HCEC 1CT (cell line): ENCODE data around the gene PEAR1.

Source experiments
- DNase-seq: peaks from one replicate; pipeline ENCODE4 v3.0.0-alpha.2; 2017

Gene PEAR1

DNA sequence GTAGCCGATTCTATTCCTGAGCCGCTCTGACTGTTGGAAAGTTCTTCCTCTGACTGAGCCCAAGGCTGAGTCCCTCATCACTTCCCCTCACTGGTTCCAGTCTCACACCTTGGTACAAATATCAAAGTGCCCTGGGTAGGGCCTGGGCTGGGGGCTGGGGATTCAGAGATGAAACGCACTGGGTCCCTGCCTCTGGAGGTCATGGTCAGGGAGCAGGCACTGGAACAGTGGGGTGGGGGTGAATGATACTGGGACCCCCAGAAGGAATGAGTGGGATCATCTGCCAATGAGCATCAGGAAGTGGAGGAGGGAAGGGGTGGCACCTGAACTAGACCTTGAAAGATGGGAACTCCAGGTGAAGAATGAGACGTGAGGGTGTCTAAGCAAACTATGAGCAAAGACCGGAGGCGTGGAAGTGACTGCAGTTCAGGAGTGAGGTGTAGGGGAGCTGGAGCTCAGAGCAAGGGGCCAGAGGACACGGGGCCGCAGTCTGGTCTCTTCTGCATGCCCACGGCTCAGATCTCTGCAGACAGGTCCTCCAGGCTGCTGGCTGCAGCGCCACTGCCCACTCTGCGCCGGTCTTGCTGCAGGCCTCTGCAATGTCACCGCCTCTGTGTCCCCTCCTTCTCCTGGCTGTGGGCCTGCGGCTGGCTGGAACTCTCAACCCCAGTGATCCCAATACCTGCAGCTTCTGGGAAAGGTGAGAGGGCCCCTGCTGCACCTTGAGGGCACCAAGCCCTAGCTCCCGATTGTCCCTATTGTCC is 10.0 kb downstream of the PEAR1 start:
- DNase-seq: no peak

DNA sequence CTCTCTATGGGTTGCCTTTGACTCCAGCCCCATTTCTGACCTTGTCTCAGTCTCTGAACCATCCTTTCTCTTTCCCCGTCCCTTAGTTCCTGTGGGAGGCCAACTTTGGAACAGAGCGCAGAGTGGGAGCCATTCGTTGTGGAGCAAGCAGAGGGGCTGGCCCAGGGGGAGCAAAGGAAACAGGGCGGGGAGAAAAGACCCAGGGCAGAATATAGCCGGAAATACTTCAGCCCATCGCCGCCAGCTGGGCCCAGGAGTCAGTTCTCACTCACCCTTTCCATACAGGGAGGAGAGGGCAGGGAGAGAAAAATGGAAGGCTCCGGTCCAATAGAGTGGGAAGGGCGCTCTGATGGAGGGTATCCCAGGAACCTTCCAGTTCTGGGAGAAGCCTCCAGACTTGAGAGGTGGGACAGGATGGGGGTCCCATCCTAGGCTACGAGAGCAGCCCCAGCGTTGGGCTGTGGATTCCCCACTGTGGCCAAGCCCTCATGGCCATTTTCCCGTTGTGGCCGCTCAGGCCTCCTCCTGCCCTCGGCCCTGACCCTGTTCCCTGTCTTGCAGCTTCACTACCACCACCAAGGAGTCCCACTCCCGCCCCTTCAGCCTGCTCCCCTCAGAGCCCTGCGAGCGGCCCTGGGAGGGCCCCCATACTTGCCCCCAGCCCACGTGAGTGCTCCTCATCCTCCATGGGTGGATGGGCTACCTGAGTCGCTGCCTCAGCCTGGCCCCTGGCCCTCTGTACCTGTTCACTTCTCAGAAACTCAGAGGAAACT is 10.9 kb downstream of the PEAR1 start:
- DNase-seq: no peak

DNA sequence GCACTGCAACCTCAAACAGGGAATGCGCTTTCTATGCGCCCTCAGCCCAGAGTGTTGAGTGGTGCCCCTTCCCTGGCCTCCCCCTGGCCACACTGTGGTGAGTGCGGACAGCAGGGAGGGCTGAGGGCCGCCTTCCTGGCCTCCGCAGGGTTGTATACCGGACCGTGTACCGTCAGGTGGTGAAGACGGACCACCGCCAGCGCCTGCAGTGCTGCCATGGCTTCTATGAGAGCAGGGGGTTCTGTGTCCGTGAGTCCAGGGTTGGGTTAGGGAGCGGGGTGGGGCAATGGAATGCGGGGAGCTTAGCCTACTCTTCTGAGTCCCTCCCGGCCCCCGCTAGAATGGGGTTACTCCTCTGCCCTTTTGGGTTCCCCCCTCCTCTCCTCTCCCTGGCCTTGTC is 11.7 kb downstream of the PEAR1 start:
- DNase-seq: no peak

DNA sequence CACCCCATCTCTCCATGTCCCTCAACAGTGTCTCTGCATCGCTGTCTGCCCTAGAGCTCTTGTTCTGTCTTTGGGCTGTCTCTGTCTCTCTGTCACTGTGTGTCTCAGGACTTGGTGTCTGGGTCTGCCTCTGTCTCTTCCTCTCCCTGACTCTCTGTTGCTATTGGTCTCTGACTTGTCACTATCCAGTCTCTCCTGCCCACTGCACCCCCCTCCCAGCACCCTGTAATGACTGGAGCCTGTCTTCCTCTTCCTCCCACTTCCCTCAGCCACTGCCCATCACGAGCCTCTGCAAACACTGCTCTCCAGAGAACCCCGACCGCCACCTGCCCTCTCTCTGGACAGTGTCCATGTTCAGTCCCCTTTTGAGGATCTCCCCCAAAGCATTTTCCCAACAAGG is 12.1 kb downstream of the PEAR1 start:
- no peak for DNase-seq

DNA sequence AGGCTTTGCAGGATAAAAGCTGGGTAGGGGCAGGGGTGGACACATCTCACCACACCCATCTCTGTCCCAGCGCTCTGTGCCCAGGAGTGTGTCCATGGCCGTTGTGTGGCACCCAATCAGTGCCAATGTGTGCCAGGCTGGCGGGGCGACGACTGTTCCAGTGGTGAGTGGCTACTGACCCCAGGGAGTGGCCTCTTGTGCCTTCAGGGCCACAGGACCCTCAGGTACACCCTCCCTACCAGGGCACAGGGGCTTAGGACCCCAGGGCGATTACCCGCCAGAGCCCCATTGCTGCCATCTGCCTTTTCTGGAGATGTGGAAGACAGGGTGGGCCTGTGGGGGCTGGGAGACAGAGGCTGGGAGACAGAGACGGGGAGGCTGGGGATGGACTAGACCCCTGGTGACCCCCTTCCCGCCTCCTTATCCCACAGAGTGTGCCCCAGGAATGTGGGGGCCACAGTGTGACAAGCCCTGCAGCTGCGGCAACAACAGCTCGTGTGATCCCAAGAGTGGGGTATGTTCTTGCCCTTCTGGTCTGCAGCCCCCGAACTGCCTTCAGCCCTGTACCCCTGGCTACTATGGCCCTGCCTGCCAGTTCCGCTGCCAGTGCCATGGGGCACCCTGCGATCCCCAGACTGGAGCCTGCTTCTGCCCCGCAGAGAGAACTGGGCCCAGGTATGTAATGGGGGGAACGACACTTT is 12.8 kb downstream of the PEAR1 start:
- DNase-seq: no peak

DNA sequence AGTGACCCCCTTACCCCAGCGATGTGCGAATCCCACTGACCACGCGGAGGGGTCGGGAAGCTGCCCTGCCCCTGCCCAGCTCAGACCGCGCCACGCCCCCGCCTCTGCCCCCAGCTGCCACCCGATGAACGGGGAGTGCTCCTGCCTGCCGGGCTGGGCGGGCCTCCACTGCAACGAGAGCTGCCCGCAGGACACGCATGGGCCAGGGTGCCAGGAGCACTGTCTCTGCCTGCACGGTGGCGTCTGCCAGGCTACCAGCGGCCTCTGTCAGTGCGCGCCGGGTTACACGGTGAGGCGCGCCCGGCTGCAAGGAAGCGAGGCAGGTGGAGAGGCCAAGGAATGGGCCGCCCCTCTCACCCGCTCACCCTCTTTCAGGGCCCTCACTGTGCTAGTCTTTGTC is 15.0 kb downstream of the PEAR1 start:
- DNase-seq: no peak

DNA sequence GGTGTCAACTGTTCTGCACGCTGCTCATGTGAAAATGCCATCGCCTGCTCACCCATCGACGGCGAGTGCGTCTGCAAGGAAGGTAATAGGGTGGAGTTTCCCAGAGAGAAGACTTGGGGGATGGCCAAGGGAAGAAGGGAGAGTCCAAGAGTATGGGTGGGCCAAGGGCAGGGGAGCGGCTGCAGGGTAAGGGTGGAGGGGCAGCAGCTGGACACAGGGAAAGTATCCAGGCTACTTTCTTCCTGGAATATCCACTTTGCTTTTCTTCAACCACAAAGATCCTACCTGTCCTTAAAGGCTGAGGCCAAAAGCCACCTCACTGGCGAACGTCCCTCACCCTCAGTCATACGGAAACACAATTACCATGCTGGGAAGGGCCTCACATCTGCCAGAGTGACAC is 15.4 kb downstream of the PEAR1 start:
- no peak for DNase-seq

DNA sequence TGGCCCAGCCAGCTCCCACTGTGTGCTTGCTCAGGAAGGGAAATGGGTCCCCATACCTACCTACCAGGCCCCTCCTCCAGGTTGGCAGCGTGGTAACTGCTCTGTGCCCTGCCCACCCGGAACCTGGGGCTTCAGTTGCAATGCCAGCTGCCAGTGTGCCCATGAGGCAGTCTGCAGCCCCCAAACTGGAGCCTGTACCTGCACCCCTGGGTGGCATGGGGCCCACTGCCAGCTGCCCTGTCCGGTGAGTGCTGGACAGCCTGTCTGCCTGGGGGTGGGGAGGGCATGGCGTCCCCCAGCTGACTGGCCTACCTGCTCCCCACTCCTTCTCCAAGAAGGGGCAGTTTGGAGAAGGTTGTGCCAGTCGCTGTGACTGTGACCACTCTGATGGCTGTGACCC is 16.2 kb downstream of the PEAR1 start:
- DNase-seq: no peak

DNA sequence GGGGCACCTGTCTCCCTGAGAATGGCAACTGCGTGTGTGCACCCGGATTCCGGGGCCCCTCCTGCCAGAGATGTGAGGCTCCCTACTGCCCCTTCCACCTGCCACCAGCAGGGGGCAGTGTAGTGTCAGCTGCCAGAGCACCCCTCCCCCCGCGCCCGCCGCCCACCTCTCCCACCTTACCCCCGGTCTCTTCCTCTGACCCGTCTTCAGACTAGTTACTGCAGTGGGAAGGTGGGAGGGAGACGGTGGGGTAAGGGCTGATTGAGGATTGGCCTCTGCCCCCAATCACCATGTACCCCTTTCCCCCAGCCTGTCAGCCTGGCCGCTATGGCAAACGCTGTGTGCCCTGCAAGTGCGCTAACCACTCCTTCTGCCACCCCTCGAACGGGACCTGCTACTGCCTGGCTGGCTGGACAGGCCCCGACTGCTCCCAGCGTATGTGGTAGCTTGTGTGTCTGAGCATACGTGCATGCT is 16.8 kb downstream of the PEAR1 start:
- no peak for DNase-seq

DNA sequence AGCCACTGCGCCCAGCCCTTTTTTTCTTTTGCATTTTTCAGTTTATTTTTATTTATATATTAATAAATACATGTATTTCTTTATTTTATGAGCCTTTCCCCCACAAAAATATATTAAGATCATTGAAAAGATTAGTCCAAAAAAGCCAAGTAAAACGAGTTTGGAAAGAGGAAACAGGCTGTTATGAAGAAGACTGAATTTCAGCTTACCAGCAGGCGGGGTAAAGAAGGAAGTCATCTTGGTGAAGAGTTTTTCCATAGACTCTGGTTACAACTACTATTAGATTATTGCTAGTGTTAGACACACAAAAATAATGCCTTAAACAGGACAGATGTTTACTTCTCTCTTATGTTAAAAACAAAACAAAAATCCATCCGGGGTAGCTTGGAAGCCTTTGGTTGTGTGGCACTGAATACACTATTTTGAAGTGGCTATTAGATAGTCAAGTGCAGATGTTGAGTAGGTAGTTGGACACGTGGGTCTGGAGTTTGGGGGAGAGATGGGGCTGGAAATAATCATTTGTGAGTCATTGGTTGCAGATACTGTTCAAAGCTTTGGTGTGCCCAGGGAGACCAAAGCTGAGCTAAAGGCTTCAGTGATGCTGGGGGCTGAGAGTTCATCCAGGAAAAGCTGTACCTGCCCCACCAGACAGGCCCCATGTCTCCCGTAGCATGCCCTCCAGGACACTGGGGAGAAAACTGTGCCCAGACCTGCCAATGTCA is 18.2 kb downstream of the PEAR1 start:
- DNase-seq: no peak

DNA sequence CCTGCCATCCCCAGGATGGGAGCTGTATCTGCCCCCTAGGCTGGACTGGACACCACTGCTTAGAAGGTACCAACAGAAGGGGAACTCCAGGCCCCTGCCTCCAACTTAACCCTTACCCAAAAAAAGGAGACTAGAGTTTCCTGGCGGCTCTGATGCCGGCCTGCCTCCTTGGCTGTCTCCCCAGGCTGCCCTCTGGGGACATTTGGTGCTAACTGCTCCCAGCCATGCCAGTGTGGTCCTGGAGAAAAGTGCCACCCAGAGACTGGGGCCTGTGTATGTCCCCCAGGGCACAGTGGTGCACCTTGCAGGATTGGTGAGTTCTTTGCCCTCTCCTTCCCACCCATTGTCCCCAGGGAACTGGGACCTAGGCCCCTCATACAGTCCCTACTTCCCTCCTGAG is 18.8 kb downstream of the PEAR1 start:
- DNase-seq: no peak

DNA sequence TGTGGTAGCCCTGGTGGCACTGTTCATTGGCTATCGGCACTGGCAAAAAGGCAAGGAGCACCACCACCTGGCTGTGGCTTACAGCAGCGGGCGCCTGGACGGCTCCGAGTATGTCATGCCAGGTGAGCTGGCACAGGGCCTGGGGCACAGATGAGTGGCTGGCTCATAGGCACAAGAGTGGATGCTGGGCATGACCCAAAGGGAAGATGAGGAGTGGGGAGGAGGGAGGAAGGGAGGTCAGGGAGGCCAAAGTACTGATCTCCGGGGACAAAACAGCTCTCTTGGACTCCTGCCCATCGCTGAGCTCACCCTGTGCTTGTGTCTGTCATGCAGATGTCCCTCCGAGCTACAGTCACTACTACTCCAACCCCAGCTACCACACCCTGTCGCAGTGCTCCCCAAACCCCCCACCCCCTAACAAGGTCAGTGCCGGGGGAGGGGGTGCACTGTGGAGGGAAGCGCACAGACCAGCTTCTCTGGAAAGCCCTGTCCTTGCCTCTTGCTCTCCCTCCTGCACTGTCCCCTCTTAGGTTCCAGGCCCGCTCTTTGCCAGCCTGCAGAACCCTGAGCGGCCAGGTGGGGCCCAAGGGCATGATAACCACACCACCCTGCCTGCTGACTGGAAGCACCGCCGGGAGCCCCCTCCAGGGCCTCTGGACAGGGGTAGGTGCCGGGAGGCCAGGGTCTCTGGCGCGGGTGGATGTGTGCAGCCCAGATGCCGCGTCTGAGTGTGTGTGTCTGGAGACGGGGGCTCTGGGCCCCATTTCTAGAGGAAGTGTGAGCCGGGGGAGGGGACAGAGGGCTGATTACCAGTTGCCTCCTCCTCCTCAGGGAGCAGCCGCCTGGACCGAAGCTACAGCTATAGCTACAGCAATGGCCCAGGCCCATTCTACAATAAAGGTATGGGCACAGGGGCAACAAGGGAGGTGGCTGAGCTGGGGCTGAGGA is 19.6 kb downstream of the PEAR1 start:
- no peak for DNase-seq

DNA sequence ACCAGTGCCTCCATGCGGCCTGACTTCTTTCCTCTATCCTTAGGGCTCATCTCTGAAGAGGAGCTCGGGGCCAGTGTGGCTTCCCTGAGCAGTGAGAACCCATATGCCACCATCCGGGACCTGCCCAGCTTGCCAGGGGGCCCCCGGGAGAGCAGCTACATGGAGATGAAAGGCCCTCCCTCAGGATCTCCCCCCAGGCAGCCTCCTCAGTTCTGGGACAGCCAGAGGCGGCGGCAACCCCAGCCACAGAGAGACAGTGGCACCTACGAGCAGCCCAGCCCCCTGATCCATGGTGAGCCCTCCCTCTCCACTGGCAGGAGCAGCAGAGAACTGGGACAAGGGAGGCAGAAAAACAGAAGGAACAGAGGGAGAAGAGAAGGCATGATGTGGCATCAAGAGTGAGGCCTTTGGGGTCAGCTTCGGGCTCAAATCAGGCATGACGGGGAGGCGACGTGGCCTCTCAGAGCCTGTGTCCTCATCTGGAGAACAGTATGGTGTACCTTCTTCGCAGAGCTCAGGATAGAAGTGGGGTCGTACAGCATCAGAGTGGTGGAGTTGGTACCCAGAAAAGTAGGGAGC is 20.4 kb downstream of the PEAR1 start:
- no peak for DNase-seq

DNA sequence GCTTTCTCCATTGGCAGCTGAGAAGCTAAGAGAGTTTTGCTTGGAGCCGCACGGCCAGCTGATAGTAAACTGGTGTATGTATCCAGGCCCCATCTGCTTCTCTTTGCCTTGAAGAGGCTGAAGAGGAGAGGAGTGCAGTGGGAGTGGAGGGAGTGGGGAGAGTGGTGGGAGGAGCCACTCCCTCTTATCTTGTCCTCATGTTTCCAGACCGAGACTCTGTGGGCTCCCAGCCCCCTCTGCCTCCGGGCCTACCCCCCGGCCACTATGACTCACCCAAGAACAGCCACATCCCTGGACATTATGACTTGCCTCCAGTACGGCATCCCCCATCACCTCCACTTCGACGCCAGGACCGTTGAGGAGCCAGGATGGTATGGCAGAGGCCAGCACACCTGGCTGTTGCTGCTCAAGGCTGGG is 20.9 kb downstream of the PEAR1 start:
- DNase-seq: no peak

DNA sequence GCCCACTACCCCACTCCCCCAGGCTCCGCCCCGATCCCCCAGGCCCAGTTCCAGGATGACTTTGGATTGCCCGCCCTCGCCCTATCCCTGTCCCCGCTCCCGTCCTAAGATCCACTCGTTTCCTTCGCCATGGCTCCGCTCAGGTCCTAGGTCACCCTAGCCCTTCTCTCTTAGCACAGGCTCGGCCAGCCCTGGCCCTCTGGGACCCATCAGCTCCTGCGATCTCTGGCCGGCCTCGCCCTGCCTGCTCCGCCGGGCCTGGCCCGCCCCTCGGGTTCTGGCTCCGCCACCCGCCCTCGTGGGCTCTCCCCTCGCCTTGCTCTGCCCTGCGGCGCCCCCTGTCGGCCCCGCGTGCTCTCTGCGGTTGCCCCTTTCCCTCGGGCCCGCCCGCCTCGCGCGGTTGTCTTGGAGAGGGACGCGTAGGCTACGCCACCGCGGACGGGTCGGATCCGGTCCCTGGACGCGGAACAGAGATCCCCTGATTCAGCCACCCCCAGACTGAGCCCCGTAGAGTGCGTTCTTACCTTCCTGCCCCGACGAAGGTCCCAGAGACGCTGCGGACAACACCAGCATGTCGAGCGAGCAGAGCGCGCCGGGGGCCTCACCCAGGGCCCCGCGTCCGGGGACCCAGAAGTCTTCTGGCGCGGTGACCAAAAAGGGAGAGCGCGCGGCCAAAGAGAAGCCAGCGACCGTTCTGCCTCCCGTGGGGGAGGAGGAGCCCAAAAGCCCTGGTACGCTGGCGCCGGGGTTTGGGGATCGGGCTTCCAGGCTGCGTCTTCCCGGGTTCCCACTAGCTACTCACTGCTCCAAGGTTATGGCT is 26.9 kb downstream of the PEAR1 start, which contains the start of gene LRRC71:
TSS of gene LRRC71 (plus strand) at position 400 of the 820 bp plus-strand sequence. CDS start at position 572, 172 bp downstream.
- peak; percentile 56 for DNase-seq

DNA sequence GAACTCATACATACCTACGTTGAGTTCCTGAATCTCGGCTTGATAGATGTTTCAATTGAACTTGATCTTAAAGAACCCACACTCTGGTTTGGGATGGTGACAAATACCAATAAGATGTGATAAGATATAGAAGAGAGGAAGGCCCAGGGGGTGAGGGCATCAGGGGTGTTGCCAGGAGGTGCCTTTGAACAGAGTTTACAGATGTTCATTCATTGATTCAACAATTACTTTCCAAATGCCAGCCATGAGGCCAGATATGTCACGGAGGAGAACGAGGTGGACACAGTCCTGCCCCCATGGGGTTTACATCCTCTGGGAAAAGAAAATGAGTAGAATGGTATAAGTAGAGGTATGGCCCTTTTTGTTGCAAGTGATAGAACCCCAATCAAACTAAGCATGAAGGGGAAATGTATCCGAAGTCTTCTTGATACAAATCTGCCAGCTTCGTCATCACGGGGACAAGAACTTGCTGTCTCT is 27.6 kb downstream of the PEAR1 start:
- no peak for DNase-seq

DNA sequence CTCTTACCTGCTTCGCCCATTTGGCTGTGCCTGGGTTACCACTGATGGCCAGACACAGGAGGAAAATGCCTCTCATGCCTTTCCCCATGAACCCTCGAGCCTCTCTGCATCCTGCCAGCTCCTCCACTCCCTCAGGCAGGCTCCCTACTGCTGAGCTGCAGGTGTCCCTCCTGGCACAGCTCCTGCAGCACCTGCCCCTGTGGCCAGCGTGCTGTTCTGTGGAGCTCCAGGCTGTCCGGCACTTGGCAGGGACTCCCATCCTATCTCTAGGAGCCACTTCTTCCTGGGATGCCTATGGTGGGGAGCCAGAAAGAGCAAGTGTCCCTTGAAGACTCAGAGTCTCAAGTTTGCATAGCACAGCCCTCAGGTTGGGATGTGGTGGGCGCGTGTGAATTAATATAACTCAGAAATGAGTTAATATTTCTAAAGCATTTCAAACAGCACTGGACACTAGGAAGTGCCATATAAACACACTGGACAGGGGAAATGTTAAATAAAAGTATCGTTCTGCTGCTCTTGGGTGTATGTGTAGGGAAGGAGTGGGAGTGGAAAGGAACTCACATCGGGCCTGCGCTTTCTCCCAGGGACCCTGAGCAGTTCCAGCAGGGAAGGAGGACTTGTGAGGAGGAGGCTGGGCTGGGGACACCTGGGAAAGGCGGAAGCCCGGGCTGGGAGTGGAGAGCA is 29.6 kb downstream of the PEAR1 start:
- no peak for DNase-seq

DNA sequence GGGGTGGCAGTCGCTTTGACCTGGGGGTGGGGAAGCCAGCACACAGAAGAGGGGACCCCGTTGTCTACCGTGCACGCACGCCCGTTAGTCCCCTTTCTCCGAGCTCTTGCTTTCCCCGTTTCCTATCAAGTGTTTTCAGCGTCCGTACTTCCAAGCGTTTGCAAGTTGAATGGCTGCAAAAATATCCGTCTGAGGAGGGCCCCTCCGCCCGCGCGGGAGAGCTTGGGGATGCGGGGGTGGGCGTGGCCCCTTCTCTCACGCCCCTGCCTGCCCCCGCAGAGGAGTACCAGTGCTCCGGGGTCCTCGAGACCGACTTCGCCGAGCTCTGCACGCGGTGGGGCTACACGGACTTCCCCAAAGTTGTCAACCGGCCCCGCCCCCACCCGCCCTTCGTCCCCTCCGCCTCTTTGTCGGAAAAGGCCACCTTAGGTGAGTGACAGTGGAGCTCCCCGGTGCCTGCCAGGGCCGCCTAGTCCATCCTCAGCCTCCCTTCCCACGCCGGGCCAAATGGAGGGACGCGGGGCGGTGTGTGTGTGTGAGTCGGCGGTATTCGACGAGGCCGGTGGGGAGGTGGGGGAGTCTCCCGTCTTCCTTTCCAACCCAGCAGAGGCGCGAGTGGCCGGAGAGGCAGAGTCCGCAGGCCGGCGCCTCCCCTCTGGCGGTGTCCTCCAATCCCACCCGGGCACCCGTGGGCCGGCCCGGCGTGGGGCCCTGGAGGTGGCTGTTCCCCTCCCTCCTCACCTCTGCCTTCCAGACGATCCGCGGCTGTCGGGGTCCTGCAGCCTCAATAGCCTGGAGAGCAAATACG is 30.4 kb downstream of the PEAR1 start:
- no peak for DNase-seq
